GM20000 (cell line): ENCODE results near the gene BCKDHB.

ENCODE experiments used
- DNase-seq: peaks from one replicate; pipeline ENCODE4 v3.0.0; 2012; ENCODE audit warnings: low spot score
- CTCF ChIP-seq: IDR thresholded peaks from 2 replicates; pipeline ENCODE4 v1.5.1; 2012; ENCODE audit warnings: mild to moderate bottlenecking, control low read depth; ENCODE audit errors: extremely low read depth, missing control alignments

The BCKDHB gene

DNA sequence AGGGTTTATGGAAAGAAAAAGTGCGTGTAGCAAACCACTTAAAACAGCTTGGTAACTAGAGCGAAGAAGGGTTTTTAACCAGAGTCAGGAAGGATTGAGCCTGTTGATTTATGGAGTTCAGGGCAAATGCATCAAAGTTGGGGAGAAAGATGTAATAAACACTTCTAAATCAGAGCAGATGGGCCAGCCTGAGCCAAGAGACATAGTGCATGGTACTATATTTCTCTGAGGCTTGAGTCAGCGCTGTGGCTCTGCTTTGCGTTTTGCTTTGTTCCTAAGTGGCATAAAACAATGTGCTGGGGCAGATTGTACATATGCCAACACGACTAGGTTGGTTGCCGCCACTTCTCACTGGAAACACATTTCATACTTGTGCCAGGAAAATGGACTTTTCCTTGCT lies 111.3 kb downstream of the BCKDHB start:
- TF ChIP-seq CTCF, result no peak
- DNase-seq, result no peak

- no peak for TF ChIP-seq CTCF
- no peak for DNase-seq
These were observed 117.3 kb downstream of the BCKDHB start for GRCh38 chr6:80223743-80224212.

GRCh38 chr6:80226151-80226550 lies 119.7 kb downstream of the BCKDHB start:
- no peak for TF ChIP-seq CTCF
- DNase-seq, result no peak

- no peak for TF ChIP-seq CTCF
- no peak for DNase-seq
These were observed 120.2 kb downstream of the BCKDHB start for GRCh38 chr6:80226699-80227098.

- DNase-seq, result no peak
These were observed 121.2 kb downstream of the BCKDHB start for GRCh38 chr6:80227545-80228105.

GRCh38 chr6:80233262-80233661 lies 126.8 kb downstream of the BCKDHB start:
- DNase-seq, result no peak
- no peak for TF ChIP-seq CTCF

More at GRCh38 chr6:80227545-80228105, 121.2 kb downstream of the BCKDHB start:
- no peak for TF ChIP-seq CTCF

- TF ChIP-seq CTCF, result no peak
- DNase-seq, result no peak
These were observed 127.5 kb downstream of the BCKDHB start for GRCh38 chr6:80233958-80234357.
